ENCODE results near the gene NPPC.

The NPPC gene

GRCh38 chr2:231894566-231895380 is 31.4 kb downstream of the NPPC start:
- H3K9me3 Mint-ChIP-seq: no peaks in the 10 kb centered on the region
- peaks cover 13% of the 10 kb centered on the region for H3K27me3 Mint-ChIP-seq (ENCODE audit: low read depth)
- no peak for TF ChIP-seq CTCF (IDR thresholded peaks at IDR 0.05; ENCODE audit: unreplicated experiment in 3 of 3)
- peak overlapping the region in 2 of 3 experiments; percentile 49 to 75 for H3K27ac Mint-ChIP-seq
- H3K36me3 Mint-ChIP-seq (ENCODE audit: low read depth): no peaks in the 10 kb centered on the region
- H3K4me3 Mint-ChIP-seq: no peak overlapping the region
- peaks cover 21% of the 10 kb centered on the region for H3K4me1 Mint-ChIP-seq

- no peak overlapping the region for H3K4me3 Mint-ChIP-seq
- peak overlapping the region; percentile 31 to 76 (median 40) for H3K27ac Mint-ChIP-seq
- H3K4me1 Mint-ChIP-seq: peaks cover 21% of the 10 kb centered on the region
Measured at GRCh38 chr2:231891514-231891905, 34.7 kb downstream of the NPPC start.

GRCh38 chr2:231890896-231891513 is 35.2 kb downstream of the NPPC start:
- H3K27me3 Mint-ChIP-seq (ENCODE audit: low read depth): peaks cover 23% of the 10 kb centered on the region
- peaks cover 11% of the 10 kb centered on the region for H3K9me3 Mint-ChIP-seq
- H3K27ac Mint-ChIP-seq: peak overlapping the region in 2 of 3 experiments; percentile 21 to 31
- TF ChIP-seq CTCF (IDR thresholded peaks at IDR 0.05; ENCODE audit: unreplicated experiment in 3 of 3): no peak
- no peaks in the 10 kb centered on the region for H3K36me3 Mint-ChIP-seq (ENCODE audit: low read depth)
- H3K4me1 Mint-ChIP-seq: peaks cover 21% of the 10 kb centered on the region
- H3K4me3 Mint-ChIP-seq: no peak overlapping the region

More at GRCh38 chr2:231891514-231891905, 34.7 kb downstream of the NPPC start:
- no peaks in the 10 kb centered on the region for H3K36me3 Mint-ChIP-seq (ENCODE audit: low read depth)
- peaks cover 20% of the 10 kb centered on the region for H3K27me3 Mint-ChIP-seq (ENCODE audit: low read depth)
- no peak for TF ChIP-seq CTCF (IDR thresholded peaks at IDR 0.05; ENCODE audit: unreplicated experiment in 3 of 3)
- H3K9me3 Mint-ChIP-seq: peaks cover 6% of the 10 kb centered on the region

GRCh38 chr2:231887756-231888155 is 38.4 kb downstream of the NPPC start:
- H3K4me1 Mint-ChIP-seq: peaks cover 34% of the 10 kb centered on the region
- H3K27me3 Mint-ChIP-seq (ENCODE audit: low read depth): peaks cover 26% of the 10 kb centered on the region

GRCh38 chr2:231886071-231886681 is 40.0 kb downstream of the NPPC start:
- no peak for TF ChIP-seq CTCF (IDR thresholded peaks at IDR 0.05; ENCODE audit: unreplicated experiment in 3 of 3)
- peaks cover 22% of the 10 kb centered on the region for H3K27me3 Mint-ChIP-seq (ENCODE audit: low read depth)
- no peaks in the 10 kb centered on the region for H3K36me3 Mint-ChIP-seq (ENCODE audit: low read depth)
- H3K4me1 Mint-ChIP-seq: peaks cover 29% of the 10 kb centered on the region
- H3K27ac Mint-ChIP-seq: peak overlapping the region in 2 of 3 experiments; percentile 10 to 58
- peaks cover 19% of the 10 kb centered on the region for H3K9me3 Mint-ChIP-seq
- no peak overlapping the region for H3K4me3 Mint-ChIP-seq

More at GRCh38 chr2:231887756-231888155, 38.4 kb downstream of the NPPC start:
- Mint-ChIP-seq H3K9me3 (peaks cover 19% of the 10 kb centered on the region), H3K27ac (no peak overlapping the region), H3K4me3 (no peak overlapping the region), H3K36me3 (ENCODE audit: low read depth) (no peaks in the 10 kb centered on the region)
- TF ChIP-seq CTCF (IDR thresholded peaks at IDR 0.05; ENCODE audit: unreplicated experiment in 3 of 3): no peak
